ENCODE data around the gene PABPN1L. TPM values are rescaled to one million over a fixed set of nuclear protein-coding genes. Genes with fewer than 3 reads are reported as not detected.

Gene PABPN1L
- total and polyA plus RNA-seq, 9 of the 15 experiments (the other 6 are each of a cell fraction or from before 2014, with no cell fraction given) = 0.11 to 0.32 TPM; not detected in 7

- no peak overlapping the region for H3K4me3 ChIP-seq
- TF ChIP-seq DLX4 (CRISPR knock-in tag; IDR thresholded peaks at IDR 0.05) = no peak
- no peak for TF ChIP-seq ZNF165 (CRISPR knock-in tag; IDR thresholded peaks at IDR 0.05; ENCODE audit: borderline replicate concordance)
- TF ChIP-seq POLR2G (IDR thresholded peaks at IDR 0.05; ENCODE audit: low read depth, low read length) = 0 out of 2 replicates have a peak, but pooled peaks have one; percentile 1
- no peak for TF ChIP-seq NELFE (IDR thresholded peaks at IDR 0.05; ENCODE audit: insufficient read depth, insufficient read length)
- no peak overlapping the region for H3K4me2 ChIP-seq (ENCODE audit: insufficient read depth, low read length)
- H3K4me1 ChIP-seq (replicated peaks in 1 of 2; ENCODE audit: control insufficient read depth in 2 of 2, insufficient read depth in 2 of 2, low read length in 2 of 2) = peaks cover 7 to 70% of the 10 kb centered on the region in 2 experiments
- FAIRE-seq (no peak), ATAC-seq (no peak), DNase-seq (ENCODE audit: extremely low read depth in 1 of 4, low spot score in 3 of 4) (no peak)
- no peak overlapping the region for H3K27ac ChIP-seq (ENCODE audit: extremely low read depth, low read depth, low read length)
- H2AFZ ChIP-seq (ENCODE audit: low read depth, low read length) = no peak overlapping the region
- H4K20me1 ChIP-seq (replicated peaks; ENCODE audit: control insufficient read depth, insufficient read depth, low read length) = peaks cover 10% of the 10 kb centered on the region; the same call in 1 of the 2 replicates
- H3K9ac ChIP-seq (ENCODE audit: insufficient read depth in 1 of 2, low read depth in 2 of 2, low read length in 2 of 2) = peak overlapping the region in 1 of 2 experiments; percentile 50; a peak in 2 of 4 replicates
- BruUV-seq (replicated peaks) = no TSS peak
- in situ Hi-C loops (cut with MboI) (loop anchor here (10.0 kb wide), 1 partner anchor 400 kb away; the partner anchor contains the start of gene ZNF778), intact Hi-C loops (cut with micrococcal nuclease) (loop anchor here (10.0 kb wide), 1 partner anchor 190 kb away; no protein-coding TSS in a partner anchor)
- WGBS (ENCODE audit: insufficient coverage, low coverage, missing lambda C conversion rate) = 85% methylated on average over 9 of the region's 10 CpGs
- POLR2A ChIA-PET = interaction anchor here (0.6 to 0.8 kb wide), 3 partner anchors 11 to 423 kb away, joined by 3 read pairs; no protein-coding TSS in a partner anchor
- H3K36me3 ChIP-seq (ENCODE audit: control insufficient read depth, insufficient read depth, low read length) = peaks cover 9% of the 10 kb centered on the region; the same call in 2 of the 3 replicates
- CTCF ChIA-PET (ENCODE audit: low intra/inter-chr PET ratio) = interaction anchor here (1.0 kb wide), 1 partner anchor 352 kb away, joined by 8 read pairs; no protein-coding TSS in a partner anchor
- H3K9me3 ChIP-seq (replicated peaks; ENCODE audit: control insufficient read depth, insufficient read depth, low read depth, low read length) = no peaks in the 10 kb centered on the region
- peaks cover 16% of the 10 kb centered on the region for H3K79me2 ChIP-seq (ENCODE audit: control insufficient read depth, insufficient read depth, low read length)
- no peaks in the 10 kb centered on the region for H3K9me1 ChIP-seq (ENCODE audit: control insufficient read depth, insufficient read depth, low read length)
- no peaks in the 10 kb centered on the region for H3K27me3 ChIP-seq (ENCODE audit: control insufficient read depth in 2 of 2, insufficient read depth in 2 of 2, low read length in 2 of 2)
These were observed 51.2 kb downstream of the PABPN1L start for GRCh38 chr16:88815227-88815626.

Measured in K562 (cell line).